Measurements from ENCODE around the gene TUBGCP2. TPM values are rescaled to one million over a fixed set of nuclear protein-coding genes. Genes with fewer than 3 reads are reported as not detected.

Gene TUBGCP2
- polyA plus RNA-seq, 1 donor (not counting 4 experiments of a cell fraction or from before 2014, with no cell fraction given), result 55.8 TPM

DNA sequence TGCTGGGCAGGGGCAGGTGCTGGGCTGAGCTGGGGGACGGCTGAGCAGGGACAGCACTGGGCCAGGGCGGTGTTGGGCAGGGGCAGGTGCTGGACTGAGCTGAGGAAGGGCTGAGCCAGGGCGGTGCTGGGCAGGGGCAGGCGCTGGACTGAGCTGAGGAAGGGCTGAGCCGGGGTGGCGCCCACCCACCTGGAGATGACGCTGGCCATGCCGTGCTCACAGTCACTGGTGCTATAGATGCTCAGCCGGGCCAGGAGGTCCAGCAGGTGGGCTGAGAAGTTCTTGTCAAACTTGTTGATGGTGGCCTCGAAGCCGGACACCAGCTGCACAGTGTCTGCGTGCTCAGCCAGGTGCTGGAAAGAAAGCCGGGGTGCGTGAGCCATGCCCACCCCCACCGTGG is 27.6 kb downstream of the TUBGCP2 start:
- DNase-seq (ENCODE audit: low read depth, low spot score) (no peak), FAIRE-seq (no peak)
- Histone ChIP-seq H4K20me1 (ENCODE audit: control insufficient read depth, extremely low read depth, insufficient read depth, low read length) (no peaks in the 10 kb centered on the region), H3K9me1 (ENCODE audit: control insufficient read depth, extremely low read depth, insufficient read depth, low read length) (no peaks in the 10 kb centered on the region), H3K4me2 (ENCODE audit: control insufficient read depth, extremely low read depth, insufficient read depth, low read depth, low read length) (no peak overlapping the region), H3K79me2 (ENCODE audit: control insufficient read depth, insufficient read depth, low read length) (peaks cover 6% of the 10 kb centered on the region), H2AFZ (ENCODE audit: control insufficient read depth, low read length) (no peak overlapping the region), H3K9ac (ENCODE audit: control insufficient read depth, extremely low read depth, insufficient read depth, low read length) (no peak overlapping the region), H3K9me3 (ENCODE audit: control insufficient read depth, low read depth, low read length) (no peaks in the 10 kb centered on the region), H3K27ac (ENCODE audit: control insufficient read depth, insufficient read depth, low read length) (no peak overlapping the region), H3K36me3 (ENCODE audit: control insufficient read depth in 2 of 2, extremely low read depth in 1 of 2, insufficient read depth in 2 of 2, low read length in 2 of 2) (peaks cover 20 to 31% of the 10 kb centered on the region in 2 experiments), H3K4me3 (ENCODE audit: control insufficient read depth in 2 of 3, extremely low read depth in 1 of 3, insufficient read depth in 2 of 3, low read depth in 1 of 3, low read length in 3 of 3) (no peak overlapping the region), H3K27me3 (ENCODE audit: control insufficient read depth, extremely low read depth, insufficient read depth, low read length) (no peaks in the 10 kb centered on the region), H3K4me1 (ENCODE audit: control insufficient read depth, extremely low read depth, insufficient read depth, low read length) (peaks cover 27% of the 10 kb centered on the region)
- TF ChIP-seq, protein P1, sequence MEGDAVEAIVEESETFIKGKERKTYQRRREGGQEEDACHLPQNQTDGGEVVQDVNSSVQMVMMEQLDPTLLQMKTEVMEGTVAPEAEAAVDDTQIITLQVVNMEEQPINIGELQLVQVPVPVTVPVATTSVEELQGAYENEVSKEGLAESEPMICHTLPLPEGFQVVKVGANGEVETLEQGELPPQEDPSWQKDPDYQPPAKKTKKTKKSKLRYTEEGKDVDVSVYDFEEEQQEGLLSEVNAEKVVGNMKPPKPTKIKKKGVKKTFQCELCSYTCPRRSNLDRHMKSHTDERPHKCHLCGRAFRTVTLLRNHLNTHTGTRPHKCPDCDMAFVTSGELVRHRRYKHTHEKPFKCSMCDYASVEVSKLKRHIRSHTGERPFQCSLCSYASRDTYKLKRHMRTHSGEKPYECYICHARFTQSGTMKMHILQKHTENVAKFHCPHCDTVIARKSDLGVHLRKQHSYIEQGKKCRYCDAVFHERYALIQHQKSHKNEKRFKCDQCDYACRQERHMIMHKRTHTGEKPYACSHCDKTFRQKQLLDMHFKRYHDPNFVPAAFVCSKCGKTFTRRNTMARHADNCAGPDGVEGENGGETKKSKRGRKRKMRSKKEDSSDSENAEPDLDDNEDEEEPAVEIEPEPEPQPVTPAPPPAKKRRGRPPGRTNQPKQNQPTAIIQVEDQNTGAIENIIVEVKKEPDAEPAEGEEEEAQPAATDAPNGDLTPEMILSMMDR (optimal IDR thresholded peaks at IDR 0.05 in 1 of 3, IDR thresholded peaks at IDR 0.05 in 1 of 3, conservative IDR thresholded peaks at IDR 0.05 in 1 of 3; ENCODE audit: extremely low read depth in 1 of 3, insufficient read depth in 2 of 3, low read length in 3 of 3), result no peak
- no peak for TF ChIP-seq EZH2 (IDR thresholded peaks at IDR 0.05; ENCODE audit: low read length)
- dilution Hi-C loops (cut with MboI; ENCODE audit: extremely low pct_ligation_motif_present, low sequenced_read_pairs), result no loop called here

DNA sequence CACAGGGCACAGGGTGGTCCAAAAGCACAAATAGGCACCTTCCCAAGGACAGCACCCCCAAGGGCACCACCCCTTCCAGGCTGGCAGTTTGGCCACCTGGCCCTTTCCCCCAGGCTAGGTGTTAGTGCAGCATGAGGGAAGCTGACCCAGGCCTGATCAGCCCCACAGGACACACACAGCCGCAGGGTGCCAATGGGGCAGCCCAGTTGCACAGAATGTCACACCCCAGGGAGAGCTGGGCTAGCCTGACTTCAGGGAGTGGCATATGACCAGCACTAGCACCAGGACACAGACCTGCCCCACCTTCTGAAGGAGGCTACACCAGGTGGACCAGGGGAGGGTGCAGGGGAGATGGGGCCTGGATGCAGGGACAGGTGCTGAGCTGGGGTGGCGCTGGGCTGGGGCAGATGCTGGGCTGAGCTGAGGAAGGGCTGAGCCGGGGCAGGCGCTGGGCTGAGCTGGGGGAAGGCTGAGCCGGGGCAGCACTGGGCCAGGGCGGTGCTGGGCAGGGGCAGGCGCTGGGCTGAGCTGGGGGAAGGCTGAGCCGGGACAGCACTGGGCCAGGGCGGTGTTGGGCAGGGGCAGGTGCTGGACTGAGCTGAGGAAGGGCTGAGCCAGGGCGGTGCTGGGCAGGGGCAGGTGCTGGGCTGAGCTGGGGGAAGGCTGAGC is 28.1 kb downstream of the TUBGCP2 start:
- Histone ChIP-seq H3K36me3 (ENCODE audit: control insufficient read depth in 2 of 2, extremely low read depth in 1 of 2, insufficient read depth in 2 of 2, low read length in 2 of 2) (peaks cover 19 to 31% of the 10 kb centered on the region in 2 experiments), H3K9me3 (ENCODE audit: control insufficient read depth, low read depth, low read length) (no peaks in the 10 kb centered on the region), H4K20me1 (ENCODE audit: control insufficient read depth, extremely low read depth, insufficient read depth, low read length) (no peaks in the 10 kb centered on the region), H2AFZ (ENCODE audit: control insufficient read depth, low read length) (no peak overlapping the region), H3K27ac (ENCODE audit: control insufficient read depth, insufficient read depth, low read length) (no peak overlapping the region), H3K79me2 (ENCODE audit: control insufficient read depth, insufficient read depth, low read length) (peaks cover 11% of the 10 kb centered on the region), H3K27me3 (ENCODE audit: control insufficient read depth, extremely low read depth, insufficient read depth, low read length) (no peaks in the 10 kb centered on the region), H3K9me1 (ENCODE audit: control insufficient read depth, extremely low read depth, insufficient read depth, low read length) (no peaks in the 10 kb centered on the region), H3K9ac (ENCODE audit: control insufficient read depth, extremely low read depth, insufficient read depth, low read length) (no peak overlapping the region), H3K4me1 (ENCODE audit: control insufficient read depth, extremely low read depth, insufficient read depth, low read length) (peaks cover 27% of the 10 kb centered on the region), H3K4me3 (ENCODE audit: control insufficient read depth in 2 of 3, extremely low read depth in 1 of 3, insufficient read depth in 2 of 3, low read depth in 1 of 3, low read length in 3 of 3) (no peak overlapping the region), H3K4me2 (ENCODE audit: control insufficient read depth, extremely low read depth, insufficient read depth, low read depth, low read length) (no peak overlapping the region)
- DNase-seq (ENCODE audit: low read depth, low spot score) (no peak), FAIRE-seq (no peak)
- TF ChIP-seq, protein P1 (optimal IDR thresholded peaks at IDR 0.05 in 1 of 3, IDR thresholded peaks at IDR 0.05 in 1 of 3, conservative IDR thresholded peaks at IDR 0.05 in 1 of 3; ENCODE audit: extremely low read depth in 1 of 3, insufficient read depth in 2 of 3, low read length in 3 of 3), result no peak
- no peak for TF ChIP-seq EZH2 (IDR thresholded peaks at IDR 0.05; ENCODE audit: low read length)
- dilution Hi-C loops (cut with MboI; ENCODE audit: extremely low pct_ligation_motif_present, low sequenced_read_pairs), result no loop called here

All from keratinocyte (primary cell).